ENCODE results near the gene ZNF611.
"Not testable (repeated sequence)": the region's sequence is repeated elsewhere in the genome, so short reads cannot be mapped to it uniquely, and the experiment has no call there.

Gene ZNF611

GRCh38 chr19:52716522-52716921, 18.3 kb downstream of the ZNF611 start:
- no peak for DNase-seq

GRCh38 chr19:52715902-52716301, 18.9 kb downstream of the ZNF611 start:
- not testable (repeated sequence) for DNase-seq

- not testable (repeated sequence) for DNase-seq
Observed at GRCh38 chr19:52715330-52715729, 19.5 kb downstream of the ZNF611 start.

GRCh38 chr19:52713051-52713450, 21.8 kb downstream of the ZNF611 start:
- not testable (repeated sequence) for DNase-seq

- DNase-seq: not testable (repeated sequence)
Observed at GRCh38 chr19:52711661-52712060, 23.2 kb downstream of the ZNF611 start.

- DNase-seq: no peak
Observed at GRCh38 chr19:52710538-52710937, 24.3 kb downstream of the ZNF611 start.

- not testable (repeated sequence) for DNase-seq
Observed at GRCh38 chr19:52705615-52706014, 29.2 kb downstream of the ZNF611 start.

- no peak for DNase-seq
Observed at GRCh38 chr19:52703917-52704316, 30.9 kb downstream of the ZNF611 start.

- DNase-seq: no peak
Observed at GRCh38 chr19:52700673-52701072, 34.2 kb downstream of the ZNF611 start.

GRCh38 chr19:52699555-52699954, 35.3 kb downstream of the ZNF611 start:
- not testable (repeated sequence) for DNase-seq

- DNase-seq: no peak
Observed at GRCh38 chr19:52695996-52696395, 38.8 kb downstream of the ZNF611 start.

GRCh38 chr19:52694921-52695320, 39.9 kb downstream of the ZNF611 start:
- DNase-seq: no peak

GRCh38 chr19:52694281-52694680, 40.6 kb downstream of the ZNF611 start:
- not testable (repeated sequence) for DNase-seq

- DNase-seq: no peak
Observed at GRCh38 chr19:52692431-52693008, 42.3 kb downstream of the ZNF611 start.

- DNase-seq: no peak
Observed at GRCh38 chr19:52691737-52692136, 43.1 kb downstream of the ZNF611 start.

- DNase-seq: no peak
Observed at GRCh38 chr19:52691215-52691610, 43.6 kb downstream of the ZNF611 start.

- DNase-seq: peak; percentile 97
Observed at GRCh38 chr19:52690369-52691214, 44.3 kb downstream of the ZNF611 start.

- no peak for DNase-seq
Observed at GRCh38 chr19:52689843-52690368, 44.9 kb downstream of the ZNF611 start.

- DNase-seq: not testable (repeated sequence)
Observed at GRCh38 chr19:52688925-52689796, 45.7 kb downstream of the ZNF611 start.

- no peak for DNase-seq
Observed at GRCh38 chr19:52688335-52688734, 46.5 kb downstream of the ZNF611 start.

- DNase-seq: no peak
Observed at GRCh38 chr19:52687684-52688083, 47.2 kb downstream of the ZNF611 start.

GRCh38 chr19:52685811-52686210, 49.0 kb downstream of the ZNF611 start:
- no peak for DNase-seq

- not testable (repeated sequence) for DNase-seq
Observed at GRCh38 chr19:52681216-52681615, 53.6 kb downstream of the ZNF611 start.

All from fibroblast of skin of scalp (primary cell).